H1 (cell line): ENCODE data around the gene ZDHHC22. TPM values are rescaled to one million over a fixed set of nuclear protein-coding genes. Genes with fewer than 3 reads are reported as not detected.

ENCODE experiments used
- CTCF ChIA-PET: fragments of 300-600 bp; sonication (Branson Sonifier 250); formaldehyde crosslinking; loops from one replicate; lab custom pipeline; 2021; ENCODE audit not compliant: partially characterized antibody; lab: Charles Lee
- POLR2A ChIA-PET: fragments of 300-600 bp; sonication (Branson Sonifier 250); formaldehyde crosslinking; loops from one replicate; lab custom pipeline; 2021; ENCODE audit warnings: inconsistent platforms; ENCODE audit not compliant: partially characterized antibody; lab: Charles Lee
- DNase-seq, 2 experiments: peaks; one replicate each; pipeline versions ENCODE4 v3.0.0 to v3.0.0-alpha.2; 2010 to 2022; ENCODE audit warnings: low spot score in 2 of 2, low read depth in 1 of 2, mixed read lengths in 1 of 2
- FAIRE-seq: peaks from 2 replicates; lab custom pipeline; 2011; peaks lifted over from hg19 to GRCh38; lab: Jason Lieb, UNC
- H2AFZ ChIP-seq: 2 replicates; pipeline ENCODE4 v1.8.1; 2012; ENCODE audit warnings: low read length, inconsistent platforms
- H2AK5ac ChIP-seq: 2 replicates; pipeline ENCODE4 v1.6.1; 2013; ENCODE audit warnings: low read depth, low read length
- H2BK120ac ChIP-seq: replicated peaks from 2 replicates; pipeline ENCODE3; 2013; ENCODE audit warnings: low read depth, low read length, inconsistent platforms
- H2BK12ac ChIP-seq: 2 replicates; pipeline ENCODE4 v1.6.1; 2013; ENCODE audit warnings: low read depth, low read length
- H2BK15ac ChIP-seq: 2 replicates; pipeline ENCODE4 v1.6.1; 2013; ENCODE audit warnings: low read length
- H2BK20ac ChIP-seq: 2 replicates; pipeline ENCODE4 v1.6.1; 2013; ENCODE audit warnings: low read length
- H2BK5ac ChIP-seq: 2 replicates; pipeline ENCODE4 v1.6.1; 2013; ENCODE audit warnings: low read depth, low read length
- H3K14ac ChIP-seq: 2 replicates; pipeline ENCODE4 v1.6.1; 2013; ENCODE audit warnings: inconsistent platforms; ENCODE audit not compliant: insufficient read length
- H3K18ac ChIP-seq: 2 replicates; pipeline ENCODE4 v1.6.1; 2013; ENCODE audit warnings: low read length; ENCODE audit errors: extremely low read depth
- H3K23ac ChIP-seq: 2 replicates; pipeline ENCODE4 v1.6.1; 2013; ENCODE audit warnings: inconsistent platforms; ENCODE audit not compliant: insufficient read length
- H3K23me2 ChIP-seq: 2 replicates; pipeline ENCODE4 v1.6.1; 2013; ENCODE audit warnings: low read depth, low read length
- H3K27ac ChIP-seq: 2 replicates; pipeline ENCODE4 v1.6.1; 2011; ENCODE audit warnings: low read depth, low read length, inconsistent platforms
- H3K27me3 ChIP-seq, 4 experiments: replicated peaks in 1 of 4; 1 replicate in 1 of 4; 2 replicates in 3 of 4; pipeline versions ENCODE4 v1.6.1 to v1.8.1; 2011 to 2013; ENCODE audit warnings: low read length in 3 of 4, mild to moderate bottlenecking in 3 of 4, inconsistent platforms in 2 of 4, mixed read lengths in 2 of 4, moderate library complexity in 1 of 4; ENCODE audit not compliant: control insufficient read depth in 3 of 4, insufficient read depth in 3 of 4; ENCODE audit errors: extremely low read depth in 1 of 4
- H3K36me3 ChIP-seq, 4 experiments: 2 replicates each; pipeline versions ENCODE4 v1.6.1 to v1.8.1; 2011 to 2013; ENCODE audit warnings: mild to moderate bottlenecking in 4 of 4, low read length in 3 of 4, moderate library complexity in 2 of 4, control low read depth in 1 of 4, inconsistent platforms in 1 of 4; ENCODE audit not compliant: insufficient read depth in 4 of 4, control insufficient read depth in 2 of 4
- H3K4ac ChIP-seq: replicated peaks from 2 replicates; pipeline ENCODE3; 2013; ENCODE audit warnings: low read length, low read depth, mixed read lengths, inconsistent platforms; ENCODE audit not compliant: insufficient read length
- H3K4me1 ChIP-seq, 4 experiments: replicated peaks in 1 of 4; 1 replicate in 1 of 4; 2 replicates in 3 of 4; pipeline versions ENCODE4 v1.6.1 to v1.8.1; 2011 to 2013; ENCODE audit warnings: low read length in 3 of 4, inconsistent platforms in 2 of 4, mixed read lengths in 1 of 4; ENCODE audit not compliant: insufficient read depth in 4 of 4, control insufficient read depth in 3 of 4
- H3K4me2 ChIP-seq, 2 experiments: 2 replicates each; pipeline versions ENCODE4 v1.6.1 to v1.8.1; 2011 to 2013; ENCODE audit warnings: low read depth in 2 of 2, low read length in 2 of 2, control low read depth in 1 of 2, inconsistent platforms in 1 of 2, mild to moderate bottlenecking in 1 of 2; ENCODE audit not compliant: insufficient read depth in 1 of 2
- H3K4me3 ChIP-seq, 4 experiments: fragments of 200-600, 300-600 bp in 1 of 4; sonication (generic), shearing (Covaris generic), sonication (Bioruptor Twin) in 1 of 4; 2 replicates each; pipeline versions ENCODE4 v1.5.1 to v1.8.1; 2011 to 2016; ENCODE audit warnings: low read length in 4 of 4, low read depth in 3 of 4, control low read depth in 2 of 4, inconsistent platforms in 2 of 4, mild to moderate bottlenecking in 2 of 4, mixed read lengths in 1 of 4, moderate library complexity in 1 of 4; ENCODE audit not compliant: insufficient read depth in 2 of 4; ENCODE audit errors: extremely low read depth in 1 of 4
- H3K56ac ChIP-seq: replicated peaks from 2 replicates; pipeline ENCODE3; 2013; ENCODE audit warnings: low read depth, mild to moderate bottlenecking, mixed read lengths, low read length, inconsistent platforms; ENCODE audit not compliant: insufficient read length
- H3K79me1 ChIP-seq: 2 replicates; pipeline ENCODE4 v1.6.1; 2013; ENCODE audit warnings: low read depth, low read length, control low read depth
- H3K79me2 ChIP-seq, 2 experiments: 2 replicates each; pipeline versions ENCODE4 v1.6.1 to v1.8.1; 2012 to 2013; ENCODE audit warnings: low read length in 2 of 2, mild to moderate bottlenecking in 2 of 2, inconsistent platforms in 1 of 2; ENCODE audit not compliant: insufficient read depth in 2 of 2, control insufficient read depth in 1 of 2
- H3K9ac ChIP-seq, 4 experiments: replicated peaks in 1 of 4; 1 replicate in 1 of 4; 2 replicates in 3 of 4; pipeline versions ENCODE4 v1.6.1 to v1.8.1; 2011 to 2013; ENCODE audit warnings: low read depth in 3 of 4, low read length in 3 of 4, control low read depth in 2 of 4, mild to moderate bottlenecking in 2 of 4, moderate library complexity in 2 of 4, inconsistent platforms in 1 of 4; ENCODE audit errors: extremely low read depth in 1 of 4
- H3K9me3 ChIP-seq, 2 experiments: 2 replicates each; pipeline versions ENCODE4 v1.6.1 to v1.8.1; 2012 to 2013; ENCODE audit warnings: mild to moderate bottlenecking in 2 of 2, moderate library complexity in 2 of 2, control low read depth in 1 of 2, inconsistent platforms in 1 of 2, low read depth in 1 of 2, low read length in 1 of 2, mixed read lengths in 1 of 2; ENCODE audit not compliant: insufficient read depth in 2 of 2
- H4K20me1 ChIP-seq, 2 experiments: replicated peaks in 1 of 2; 2 replicates each; pipeline versions ENCODE3 to v1.8.1; 2011 to 2013; ENCODE audit warnings: inconsistent platforms in 2 of 2, low read length in 2 of 2, mild to moderate bottlenecking in 1 of 2; ENCODE audit not compliant: insufficient read depth in 2 of 2, control insufficient read depth in 1 of 2
- H4K5ac ChIP-seq: 2 replicates; pipeline ENCODE4 v1.6.1; 2013; ENCODE audit warnings: low read length, low read depth, mixed read lengths, inconsistent platforms; ENCODE audit not compliant: insufficient read length
- H4K8ac ChIP-seq: 2 replicates; pipeline ENCODE4 v1.8.0; 2013; ENCODE audit warnings: mild to moderate bottlenecking, moderate library complexity, low read length, inconsistent platforms; ENCODE audit not compliant: insufficient read depth; ENCODE audit errors: extremely low read depth
- H4K91ac ChIP-seq: replicated peaks from 2 replicates; pipeline ENCODE3; 2013; ENCODE audit warnings: low read length, mixed read lengths, inconsistent platforms; ENCODE audit not compliant: insufficient read length
- HDAC6 ChIP-seq: IDR thresholded peaks from one replicate; pipeline ENCODE4 v1.7.1; 2012; ENCODE audit warnings: low read depth, mild to moderate bottlenecking, inconsistent platforms, low read length, moderate library complexity
- KDM5A ChIP-seq: fragments of 200-600 bp; IDR thresholded peaks from 2 replicates; pipeline ENCODE4 v1.7.1; 2012; ENCODE audit warnings: mild to moderate bottlenecking, low read length, inconsistent platforms, mixed read lengths
- YY1 ChIP-seq: IDR thresholded peaks from 2 replicates; pipeline ENCODE4 v1.6.1; 2011; ENCODE audit warnings: low read depth, mild to moderate bottlenecking, low read length
- WGBS, 2 experiments: shearing (Covaris generic) in 1 of 2; methylation state at CpG; one replicate each; pipeline versions ENCODE4 v1.1.6 to v1.1.7; 2013 to 2015; ENCODE audit warnings: low lambda C conversion rate in 2 of 2, mixed read lengths in 2 of 2, inconsistent platforms in 1 of 2, low coverage in 1 of 2, missing lambda C conversion rate in 1 of 2; ENCODE audit not compliant: insufficient replicate concordance in 2 of 2, insufficient coverage in 1 of 2, insufficient read length in 1 of 2; ENCODE audit errors: extremely low coverage in 1 of 2, missing lambda C conversion rate in 1 of 2; 5-methylcytosine and 5-hydroxymethylcytosine counted together
- polyA plus RNA-seq, 7 experiments: library from polyadenylated mRNA; depleted of rRNA in 3 of 7; stranded (reverse) in 5 of 7; unstranded in 2 of 7; fragments of >200 nt in 5 of 7; fragments of 200-250 nt in 2 of 7; gene quantifications; 1 replicate in 5 of 7; 2 replicates in 1 of 7; 4 replicates in 1 of 7; pipeline versions ENCODE4 v1.2.1 to v1.2.3, GENCODE V29; 2011 to 2013; ENCODE audit warnings: missing spikeins in 2 of 7, mixed read lengths in 2 of 7
- total RNA-seq: library from RNA; stranded (reverse); fragmentation: NEBNext Ultra II Directional; extraction: Animal tissue kit (Norgen Biotek cat#: 25700); gene quantifications from 2 replicates; pipeline ENCODE4 v1.2.1, GENCODE V29; 2021

The ZDHHC22 gene
- total and polyA plus RNA-seq, 2 of the 8 experiments (the other 6 are each of a cell fraction or from before 2014, with no cell fraction given): 23.8 to 55.2 TPM

GRCh38 chr14:77189479-77189878 lies 47.9 kb upstream of the ZDHHC22 start:
- Histone ChIP-seq H3K27me3 (peaks cover 0 to under 1% (median 0%) of the 10 kb centered on the region in 4 experiments; a peak in 1 of 7 replicates), H4K5ac (no peak overlapping the region), H3K79me2 (no peaks in the 10 kb centered on the region), H3K56ac (no peak overlapping the region), H3K4me3 (no peak overlapping the region), H3K4me1 (peaks cover 0 to 8% (median under 1%) of the 10 kb centered on the region in 4 experiments; a peak in 2 of 7 replicates), H2AK5ac (no peak overlapping the region), H4K20me1 (no peaks in the 10 kb centered on the region), H3K18ac (no peak overlapping the region), H3K23ac (no peak overlapping the region), H3K14ac (no peak overlapping the region), H3K36me3 (no peaks in the 10 kb centered on the region), H2BK120ac (no peak overlapping the region), H2BK20ac (no peak overlapping the region), H3K4ac (no peak overlapping the region), H3K27ac (no peak overlapping the region), H4K91ac (no peak overlapping the region), H3K4me2 (no peak overlapping the region), H2AFZ (no peak overlapping the region), H2BK5ac (no peak overlapping the region), H3K23me2 (no peaks in the 10 kb centered on the region; the same call in 1 of the 2 replicates), H3K9ac (no peak overlapping the region), H4K8ac (no peak overlapping the region), H2BK15ac (no peak overlapping the region), H3K79me1 (no peaks in the 10 kb centered on the region; the same call in 1 of the 2 replicates), H3K9me3 (no peaks in the 10 kb centered on the region), H2BK12ac (no peak overlapping the region)
- DNase-seq (no peak), FAIRE-seq (no peak)
- CTCF ChIA-PET: interaction anchor here (0.6 to 13.7 kb wide), 9 partner anchors 11 to 1214 kb away, joined by 3 to 178 read pairs (median 7); no protein-coding TSS in a partner anchor
- POLR2A ChIA-PET: interaction anchor here (0.7 to 1.4 kb wide), 3 partner anchors 21 to 268 kb away, joined by 3 read pairs; partner anchors contain the start of gene VIPAS39
- TF ChIP-seq HDAC6: no peak
- no peak for TF ChIP-seq KDM5A
- no peak for TF ChIP-seq YY1
- 69% methylated on average over 4 of the region's 4 CpGs; no CpG with 5 or more reads in 1 of the 2 experiments for WGBS, 2 experiments
